ENCODE measurements around the gene CDK11B.
"Not testable (repeated sequence)": the region's sequence is repeated elsewhere in the genome, so short reads cannot be mapped to it uniquely, and the experiment has no call there.

The CDK11B gene

DNA sequence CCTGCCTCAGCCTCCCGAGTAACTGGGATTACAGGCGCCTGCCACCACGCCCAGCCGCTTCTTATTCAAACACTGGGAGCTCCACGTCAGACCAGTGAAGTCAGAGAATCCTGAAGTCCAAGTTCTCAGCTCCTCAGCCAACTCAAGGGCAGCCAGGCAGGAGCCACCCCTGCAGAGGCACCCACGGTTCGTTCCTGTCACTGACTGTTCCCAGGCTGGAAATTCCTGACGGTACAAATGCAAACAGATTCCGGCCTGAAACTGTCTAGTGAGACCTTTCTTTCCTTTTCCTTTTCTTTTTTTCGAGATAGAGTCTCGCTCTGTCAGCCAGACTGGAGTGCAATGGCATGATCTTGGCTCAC lies 22.1 kb upstream of the CDK11B start:
- H3K36me3 ChIP-seq (ENCODE audit: control insufficient read depth in 1 of 2, insufficient read depth in 2 of 2, low read length in 2 of 2) = peaks cover 0 to 5% of the 10 kb centered on the region in 2 donors
- H3K9me3 ChIP-seq (ENCODE audit: control insufficient read depth in 1 of 2, low read length in 2 of 2) = no peaks in the 10 kb centered on the region

DNA sequence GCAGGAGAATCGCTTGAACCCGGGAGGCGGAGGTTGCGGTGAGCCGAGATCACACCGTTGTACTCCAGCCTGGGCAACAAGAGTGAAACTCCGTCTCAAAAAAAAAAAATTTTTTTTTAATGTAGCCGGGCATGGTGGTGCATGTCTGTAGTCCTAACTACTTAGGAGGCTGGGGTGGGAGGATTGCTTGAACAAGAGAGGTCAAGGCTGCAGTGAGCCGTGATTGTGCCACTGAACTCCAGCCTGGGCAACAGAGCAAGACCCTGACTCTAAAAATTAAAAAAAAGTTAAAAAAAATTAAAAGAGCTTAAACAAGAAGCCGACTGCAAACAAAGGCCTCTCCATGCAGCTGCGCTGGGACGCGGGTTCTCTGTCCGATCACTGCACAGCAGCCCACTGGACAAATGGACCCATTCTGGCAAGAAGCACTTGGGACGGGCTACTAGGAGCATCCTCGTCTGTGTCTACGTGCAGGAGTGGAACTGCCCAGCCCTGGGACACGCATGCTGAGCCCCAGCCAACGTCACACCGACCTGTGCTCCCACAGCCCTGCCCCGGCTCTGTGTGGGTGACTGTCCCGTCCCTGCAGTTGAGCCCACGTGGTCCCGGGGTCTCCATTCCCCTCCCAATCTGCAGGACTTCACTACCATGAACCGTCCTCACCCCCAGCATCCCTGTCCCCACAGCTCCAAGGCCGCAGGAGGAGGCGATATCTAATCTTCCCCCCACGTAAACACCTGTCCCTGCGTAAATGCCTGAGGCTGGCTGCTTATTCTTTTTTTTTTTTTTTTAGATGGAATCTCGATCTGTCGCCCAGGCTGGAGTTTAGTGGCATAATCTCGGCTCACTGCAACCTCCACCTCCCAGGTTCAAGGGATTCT lies 21.5 kb upstream of the CDK11B start:
- H3K27me3 ChIP-seq (ENCODE audit: control insufficient read depth in 1 of 2, insufficient read depth in 2 of 2, low read length in 2 of 2) = no peaks in the 10 kb centered on the region
- H3K27ac ChIP-seq (ENCODE audit: low read depth, low read length) = no peak overlapping the region
- peaks cover 0 to under 1% of the 10 kb centered on the region in 2 donors for H3K36me3 ChIP-seq (ENCODE audit: control insufficient read depth in 1 of 2, insufficient read depth in 2 of 2, low read length in 2 of 2)
- H3K4me1 ChIP-seq (ENCODE audit: control insufficient read depth in 1 of 2, insufficient read depth in 2 of 2, low read length in 2 of 2) = peaks cover 30 to 46% of the 10 kb centered on the region in 2 donors
- H3K4me3 ChIP-seq (ENCODE audit: low read depth in 1 of 2, low read length in 2 of 2) = no peak overlapping the region
- H3K9ac ChIP-seq (ENCODE audit: low read depth in 1 of 2, low read length in 2 of 2) = peak overlapping the region; percentile 44
- no peaks in the 10 kb centered on the region for H3K9me3 ChIP-seq (ENCODE audit: control insufficient read depth in 1 of 2, low read length in 2 of 2)

More for the DNA sequence above, 22.1 kb upstream of the CDK11B start:
- peak overlapping the region; percentile 44 for H3K9ac ChIP-seq (ENCODE audit: low read depth in 1 of 2, low read length in 2 of 2)
- peak overlapping the region; percentile 42 for H3K27ac ChIP-seq (ENCODE audit: low read depth, low read length)
- no peaks in the 10 kb centered on the region for H3K27me3 ChIP-seq (ENCODE audit: control insufficient read depth in 1 of 2, insufficient read depth in 2 of 2, low read length in 2 of 2)
- no peak overlapping the region for H3K4me3 ChIP-seq (ENCODE audit: low read depth in 1 of 2, low read length in 2 of 2)
- peaks cover 30 to 46% of the 10 kb centered on the region in 2 donors for H3K4me1 ChIP-seq (ENCODE audit: control insufficient read depth in 1 of 2, insufficient read depth in 2 of 2, low read length in 2 of 2)

DNA sequence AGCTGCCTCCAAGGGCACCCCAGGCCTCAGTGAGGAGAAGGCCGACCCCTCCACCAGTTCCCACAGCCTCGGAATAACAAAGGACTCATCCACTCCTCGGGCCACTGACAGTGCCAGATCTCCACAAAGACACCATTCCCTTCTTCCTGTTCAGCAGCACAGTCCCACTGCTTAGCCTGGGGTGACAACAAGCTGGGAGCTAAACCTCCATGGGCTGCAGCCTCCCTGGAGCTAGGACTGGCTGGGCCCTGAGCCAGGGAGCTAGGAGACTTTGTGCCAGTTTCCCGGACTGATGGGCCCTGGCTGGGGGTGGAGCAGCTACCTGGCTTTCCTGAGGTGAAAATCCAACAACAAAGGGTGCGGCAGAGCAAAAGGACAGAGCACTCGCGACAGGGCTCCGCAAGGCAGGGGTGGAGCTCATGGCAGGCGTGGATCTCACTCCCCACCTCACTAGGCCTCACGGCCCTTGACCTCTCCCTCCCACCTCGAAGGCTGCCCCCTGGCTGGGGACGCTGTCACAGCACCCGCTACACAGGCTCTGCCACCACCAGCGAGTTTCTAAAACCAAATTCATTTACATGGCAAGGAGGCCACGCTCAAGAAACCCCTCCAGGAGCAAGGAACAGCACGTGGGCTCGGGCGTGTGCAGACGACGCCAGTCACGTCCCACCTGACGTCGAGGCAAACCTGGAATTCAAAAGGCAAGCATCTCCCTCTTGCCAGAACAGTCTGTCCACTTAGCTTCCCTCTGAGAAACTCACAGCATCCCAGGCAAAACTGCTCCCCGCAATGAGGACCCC lies 20.0 kb upstream of the CDK11B start:
- peak overlapping the region; percentile 60 to 69 for H3K4me3 ChIP-seq (ENCODE audit: low read depth in 1 of 2, low read length in 2 of 2)
- H3K27ac ChIP-seq (ENCODE audit: low read depth, low read length) = peak overlapping the region; percentile 87
- H3K9me3 ChIP-seq (ENCODE audit: control insufficient read depth in 1 of 2, low read length in 2 of 2) = no peaks in the 10 kb centered on the region
- peaks cover 24 to 39% of the 10 kb centered on the region in 2 donors for H3K4me1 ChIP-seq (ENCODE audit: control insufficient read depth in 1 of 2, insufficient read depth in 2 of 2, low read length in 2 of 2)
- peak overlapping the region; percentile 62 to 72 for H3K9ac ChIP-seq (ENCODE audit: low read depth in 1 of 2, low read length in 2 of 2)
- no peaks in the 10 kb centered on the region for H3K27me3 ChIP-seq (ENCODE audit: control insufficient read depth in 1 of 2, insufficient read depth in 2 of 2, low read length in 2 of 2)
- no peaks in the 10 kb centered on the region for H3K36me3 ChIP-seq (ENCODE audit: control insufficient read depth in 1 of 2, insufficient read depth in 2 of 2, low read length in 2 of 2)

DNA sequence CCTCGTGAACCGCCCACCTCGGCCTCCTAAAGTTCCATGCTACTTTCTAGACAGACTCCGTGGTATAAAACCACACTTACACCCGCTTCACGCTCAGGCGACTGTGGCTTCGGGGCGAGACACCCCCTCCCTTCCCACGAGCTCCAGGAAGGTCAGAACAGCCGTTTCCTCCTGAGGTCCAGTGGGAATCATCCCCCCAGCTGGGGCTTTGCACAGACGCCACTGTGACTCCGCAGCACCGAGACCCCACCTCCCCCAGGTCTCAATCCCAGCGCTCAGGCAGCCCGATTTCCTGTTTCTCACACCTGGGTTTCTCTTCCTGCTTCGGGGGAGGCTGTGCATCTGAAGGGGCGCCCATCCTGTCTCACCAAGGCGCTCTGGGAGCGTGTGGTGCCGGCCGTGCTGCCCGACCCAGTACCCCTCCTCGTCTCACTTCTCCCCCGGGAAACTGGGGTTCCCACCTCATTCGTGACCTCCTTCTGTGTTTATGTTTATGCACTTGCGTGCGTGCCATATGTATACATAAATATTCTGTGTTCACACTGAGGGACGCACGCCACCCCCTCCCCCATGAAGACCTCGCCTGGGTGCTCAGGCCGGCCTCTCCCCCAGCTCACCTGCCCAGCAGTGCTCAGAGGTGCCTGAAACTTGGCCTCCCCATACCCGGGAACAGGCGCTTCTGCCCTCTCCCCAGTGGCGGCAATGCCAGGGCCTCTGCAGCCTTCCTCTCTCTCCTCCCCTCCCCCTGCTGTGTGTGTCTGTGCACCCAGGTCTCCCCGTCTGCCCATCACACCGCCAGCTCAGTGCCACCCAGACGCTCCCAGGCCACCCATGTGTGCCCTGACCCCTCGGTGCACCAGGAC lies 19.1 kb upstream of the CDK11B start:
- Histone ChIP-seq H3K27me3 (ENCODE audit: control insufficient read depth in 1 of 2, insufficient read depth in 2 of 2, low read length in 2 of 2) (no peaks in the 10 kb centered on the region), H3K27ac (ENCODE audit: low read depth, low read length) (peak overlapping the region; percentile 87), H3K9ac (ENCODE audit: low read depth in 1 of 2, low read length in 2 of 2) (peak overlapping the region; percentile 62 to 72), H3K9me3 (ENCODE audit: control insufficient read depth in 1 of 2, low read length in 2 of 2) (no peaks in the 10 kb centered on the region), H3K36me3 (ENCODE audit: control insufficient read depth in 1 of 2, insufficient read depth in 2 of 2, low read length in 2 of 2) (peaks cover 0 to 2% of the 10 kb centered on the region in 2 donors), H3K4me3 (ENCODE audit: low read depth in 1 of 2, low read length in 2 of 2) (peak overlapping the region; percentile 60 to 69), H3K4me1 (ENCODE audit: control insufficient read depth in 1 of 2, insufficient read depth in 2 of 2, low read length in 2 of 2) (peaks cover 23 to 37% of the 10 kb centered on the region in 2 donors)

DNA sequence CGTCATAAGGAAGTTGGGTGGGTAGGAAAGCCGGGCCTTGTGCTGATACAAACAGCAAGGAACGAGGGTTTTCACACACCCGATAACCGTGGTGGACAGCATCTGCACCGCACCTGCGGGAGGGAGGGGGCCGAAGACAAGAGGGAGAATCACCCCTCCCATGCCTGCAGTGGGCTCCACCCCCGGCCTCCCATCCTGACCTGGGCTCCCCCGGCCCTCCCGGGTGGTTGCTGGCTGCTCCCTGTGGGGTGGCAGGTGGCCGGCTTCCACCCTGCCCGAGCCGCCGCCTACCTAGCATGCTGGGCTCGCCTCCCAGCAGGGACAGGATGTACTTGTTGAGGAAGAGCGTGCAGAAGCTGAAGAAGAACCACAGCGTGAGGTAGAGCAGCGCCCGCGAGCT lies 17.3 kb upstream of the CDK11B start:
- not testable (repeated sequence) for H3K27ac ChIP-seq (ENCODE audit: low read depth, low read length); H3K4me3 ChIP-seq (ENCODE audit: low read depth in 1 of 2, low read length in 2 of 2); H3K9me3 ChIP-seq (ENCODE audit: control insufficient read depth in 1 of 2, low read length in 2 of 2); H3K9ac ChIP-seq (ENCODE audit: low read depth in 1 of 2, low read length in 2 of 2); H3K27me3 ChIP-seq (ENCODE audit: control insufficient read depth in 1 of 2, insufficient read depth in 2 of 2, low read length in 2 of 2)
- peaks cover 23 to 32% of the 10 kb centered on the region in 2 donors for H3K4me1 ChIP-seq (ENCODE audit: control insufficient read depth in 1 of 2, insufficient read depth in 2 of 2, low read length in 2 of 2)
- peaks cover 2 to 20% of the 10 kb centered on the region in 2 donors for H3K36me3 ChIP-seq (ENCODE audit: control insufficient read depth in 1 of 2, insufficient read depth in 2 of 2, low read length in 2 of 2)

DNA sequence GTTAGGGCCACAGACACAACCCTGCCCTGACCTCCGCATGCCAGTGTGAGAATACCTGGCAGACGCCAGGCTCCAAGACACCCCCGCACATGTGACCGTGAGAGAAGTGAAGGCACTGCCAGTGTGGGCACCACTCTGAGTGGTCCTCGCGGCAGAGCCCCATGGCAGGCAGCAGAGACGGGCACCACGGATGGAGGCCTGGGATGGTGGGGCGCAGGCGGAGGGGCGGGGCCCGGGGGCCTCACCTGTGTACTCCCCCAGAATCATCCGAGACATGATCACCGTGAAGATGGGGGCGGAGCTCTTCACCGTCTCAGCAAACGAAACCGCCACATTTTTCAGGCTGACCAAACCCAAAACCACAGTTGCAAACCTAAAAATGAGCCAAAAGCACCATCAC lies 16.4 kb upstream of the CDK11B start:
- Histone ChIP-seq H3K36me3 (ENCODE audit: control insufficient read depth in 1 of 2, insufficient read depth in 2 of 2, low read length in 2 of 2) (peaks cover 2 to 25% of the 10 kb centered on the region in 2 donors), H3K4me1 (ENCODE audit: control insufficient read depth in 1 of 2, insufficient read depth in 2 of 2, low read length in 2 of 2) (peaks cover 18 to 23% of the 10 kb centered on the region in 2 donors)
- H3K9me3 ChIP-seq (ENCODE audit: control insufficient read depth in 1 of 2, low read length in 2 of 2); H3K9ac ChIP-seq (ENCODE audit: low read depth in 1 of 2, low read length in 2 of 2); H3K27ac ChIP-seq (ENCODE audit: low read depth, low read length); H3K4me3 ChIP-seq (ENCODE audit: low read depth in 1 of 2, low read length in 2 of 2); H3K27me3 ChIP-seq (ENCODE audit: control insufficient read depth in 1 of 2, insufficient read depth in 2 of 2, low read length in 2 of 2): not testable (repeated sequence)

DNA sequence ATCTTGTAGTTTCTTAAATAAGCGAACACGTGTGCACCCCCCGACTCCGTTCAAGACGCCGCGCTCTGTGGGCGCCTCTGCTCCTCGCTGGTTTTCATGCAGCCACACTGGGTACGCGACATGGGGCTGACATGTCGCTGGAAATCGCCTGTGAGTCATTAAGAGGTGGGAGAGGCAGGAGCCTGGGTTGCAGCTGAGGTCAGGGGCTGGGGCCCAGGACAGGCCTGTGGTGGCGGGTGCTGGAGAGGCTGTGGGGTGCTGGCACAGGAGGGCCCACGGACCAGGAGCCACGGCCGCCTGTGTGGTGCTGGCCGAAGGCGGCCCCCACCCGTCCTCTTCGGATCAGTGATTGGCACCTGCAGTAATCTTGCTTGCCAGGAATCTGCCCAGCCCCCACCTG lies 16.0 kb upstream of the CDK11B start:
- peaks cover 18 to 21% of the 10 kb centered on the region in 2 donors for H3K4me1 ChIP-seq (ENCODE audit: control insufficient read depth in 1 of 2, insufficient read depth in 2 of 2, low read length in 2 of 2)
- peaks cover 2 to 29% of the 10 kb centered on the region in 2 donors for H3K36me3 ChIP-seq (ENCODE audit: control insufficient read depth in 1 of 2, insufficient read depth in 2 of 2, low read length in 2 of 2)
- not testable (repeated sequence) for H3K27ac ChIP-seq (ENCODE audit: low read depth, low read length); H3K27me3 ChIP-seq (ENCODE audit: control insufficient read depth in 1 of 2, insufficient read depth in 2 of 2, low read length in 2 of 2); H3K9ac ChIP-seq (ENCODE audit: low read depth in 1 of 2, low read length in 2 of 2); H3K4me3 ChIP-seq (ENCODE audit: low read depth in 1 of 2, low read length in 2 of 2); H3K9me3 ChIP-seq (ENCODE audit: control insufficient read depth in 1 of 2, low read length in 2 of 2)

DNA sequence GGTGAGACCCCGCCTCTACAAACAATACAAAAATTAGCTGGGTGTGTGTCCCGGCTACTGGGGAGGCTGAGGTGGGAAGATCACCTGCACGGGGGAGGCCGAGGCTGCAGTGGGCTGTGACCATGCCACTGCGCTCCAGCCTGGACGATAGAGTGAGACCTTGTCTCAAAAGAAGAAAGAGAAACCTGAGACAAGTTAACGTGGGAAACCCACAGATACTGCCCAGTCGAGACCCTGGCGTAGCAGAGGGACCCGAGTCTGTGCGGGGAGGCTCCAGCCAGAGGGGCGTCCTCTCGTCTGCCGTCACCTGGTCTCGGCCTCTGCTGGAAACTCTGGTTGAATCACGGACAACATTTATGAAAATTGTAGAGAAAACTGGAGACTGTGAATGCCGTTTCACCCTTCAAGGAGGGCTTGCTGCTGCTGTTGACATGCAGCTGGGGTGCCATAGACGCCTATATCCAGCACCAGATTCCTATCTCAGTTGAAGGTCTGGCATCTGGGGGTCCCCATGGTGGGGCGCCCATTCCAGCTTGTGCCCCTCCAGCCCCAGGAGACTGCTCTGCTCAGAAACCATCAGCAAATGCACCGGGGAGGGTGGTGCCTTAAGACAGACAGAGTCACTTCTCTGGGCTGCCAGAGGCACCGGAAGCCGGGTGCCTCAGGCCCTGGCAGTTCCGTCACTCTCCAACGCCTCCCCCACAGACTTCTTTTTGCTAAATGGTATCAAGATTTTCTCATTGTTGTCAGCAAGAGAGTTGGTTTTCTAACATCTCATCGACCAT lies 13.6 kb upstream of the CDK11B start:
- Histone ChIP-seq H3K27ac (ENCODE audit: low read depth, low read length) (no peak overlapping the region), H3K4me1 (ENCODE audit: control insufficient read depth in 1 of 2, insufficient read depth in 2 of 2, low read length in 2 of 2) (no peaks in the 10 kb centered on the region), H3K9ac (ENCODE audit: low read depth in 1 of 2, low read length in 2 of 2) (no peak overlapping the region), H3K27me3 (ENCODE audit: control insufficient read depth in 1 of 2, insufficient read depth in 2 of 2, low read length in 2 of 2) (no peaks in the 10 kb centered on the region), H3K36me3 (ENCODE audit: control insufficient read depth in 1 of 2, insufficient read depth in 2 of 2, low read length in 2 of 2) (peaks cover 2 to 42% of the 10 kb centered on the region in 2 donors), H3K4me3 (ENCODE audit: low read depth in 1 of 2, low read length in 2 of 2) (no peak overlapping the region), H3K9me3 (ENCODE audit: control insufficient read depth in 1 of 2, low read length in 2 of 2) (no peaks in the 10 kb centered on the region)

DNA sequence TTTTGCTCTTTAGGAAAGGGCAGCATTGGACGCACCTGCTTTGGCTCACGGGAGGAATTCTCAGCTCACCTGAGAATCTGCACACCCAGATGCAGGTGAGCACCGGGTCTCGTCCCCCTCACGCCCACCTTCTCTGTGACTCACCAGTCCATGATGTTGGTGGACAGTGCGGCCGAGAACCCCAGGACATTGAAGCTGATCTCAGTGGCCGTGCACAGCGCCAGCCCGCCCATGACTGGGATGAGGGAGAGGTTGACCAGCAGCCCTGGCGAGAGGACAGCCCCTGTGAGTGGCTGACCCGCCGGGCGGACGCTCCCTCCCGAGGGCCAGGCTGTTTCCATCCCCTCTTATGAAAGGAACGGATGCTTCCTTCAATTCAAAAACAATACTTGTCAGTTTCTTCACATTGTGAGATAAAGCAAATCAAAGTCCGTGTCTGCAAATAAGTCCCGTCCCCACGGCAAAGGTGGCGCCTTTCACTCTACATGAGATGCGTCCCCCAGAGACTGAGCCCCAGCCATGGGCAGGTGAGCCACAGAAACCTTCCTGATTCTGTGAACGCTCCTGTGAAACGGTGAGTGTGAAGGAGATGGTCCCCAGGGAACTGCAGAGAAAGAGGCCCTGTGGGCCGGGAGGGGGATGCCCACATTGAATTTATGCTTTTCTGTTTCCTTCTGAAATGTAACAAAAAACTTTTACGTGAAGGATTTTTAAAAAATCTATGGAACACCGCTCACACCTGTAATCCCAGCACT lies 12.7 kb upstream of the CDK11B start:
- Histone ChIP-seq H3K36me3 (ENCODE audit: control insufficient read depth in 1 of 2, insufficient read depth in 2 of 2, low read length in 2 of 2) (peaks cover 2 to 42% of the 10 kb centered on the region in 2 donors), H3K4me1 (ENCODE audit: control insufficient read depth in 1 of 2, insufficient read depth in 2 of 2, low read length in 2 of 2) (no peaks in the 10 kb centered on the region), H3K9me3 (ENCODE audit: control insufficient read depth in 1 of 2, low read length in 2 of 2) (no peaks in the 10 kb centered on the region), H3K27me3 (ENCODE audit: control insufficient read depth in 1 of 2, insufficient read depth in 2 of 2, low read length in 2 of 2) (no peaks in the 10 kb centered on the region), H3K9ac (ENCODE audit: low read depth in 1 of 2, low read length in 2 of 2) (no peak overlapping the region), H3K4me3 (ENCODE audit: low read depth in 1 of 2, low read length in 2 of 2) (no peak overlapping the region), H3K27ac (ENCODE audit: low read depth, low read length) (no peak overlapping the region)

Data from duodenal mucosa (tissue), 2 donors.